HCT116 (cell line): ENCODE results near the gene LHFPL6. TPM values are rescaled to one million over a fixed set of nuclear protein-coding genes. Genes with fewer than 3 reads are reported as not detected.

ENCODE experiments used
- ATAC-seq: fragments of 200-7000 bp; cut with Tn5 transposase; 2 replicates; pipeline ENCODE4 v1.9.1; 2020; ENCODE audit warnings: mild to moderate bottlenecking, moderate library complexity
- BruUV-seq: library from RNA; stranded (reverse); fragments of 400-500 nt; replicated peaks from 2 replicates; lab custom pipeline; 2021; lab: Mats Ljungman, UMichigan
- CTCF ChIA-PET: fragments of 300-600 bp; sonication (Branson Sonifier 250); formaldehyde crosslinking; loops from one replicate; lab custom pipeline; 2021; ENCODE audit warnings: antibody characterized with exemption; lab: Charles Lee
- POLR2A ChIA-PET: fragments of 300-600, 350-600 bp; sonication (Branson Sonifier 250); formaldehyde crosslinking; loops from one replicate; lab custom pipeline; 2021; ENCODE audit warnings: antibody characterized with exemption; lab: Charles Lee
- RAD21 ChIA-PET, 2 experiments: fragments of 300-600 bp; sonication (Branson Sonifier 250); formaldehyde crosslinking; loops; one replicate each; lab custom pipeline; 2023; ENCODE audit warnings: low total read pairs in 2 of 2; ENCODE audit not compliant: uncharacterized antibody in 2 of 2, unreplicated experiment in 2 of 2, low non-redundant PET in 1 of 2; lab: Charles Lee
- DNase-seq: peaks from one replicate; pipeline ENCODE4 v3.0.0-alpha.2; 2010; ENCODE audit warnings: low read depth, low spot score
- H2AFZ ChIP-seq: fragments of 200-600 bp; shearing (Covaris generic), sonication (generic); 2 replicates; pipeline ENCODE4 v1.6.1; 2017; ENCODE audit warnings: low read depth, mixed run types, mixed read lengths, antibody characterized with exemption, low read length; ENCODE audit not compliant: poor library complexity, severe bottlenecking
- H3K27ac ChIP-seq: 2 replicates; pipeline ENCODE4 v1.5.1; 2012; ENCODE audit warnings: low read depth, low read length
- H3K27me3 ChIP-seq: fragments of 200-600 bp; sonication (generic); 2 replicates; pipeline ENCODE4 v1.6.1; 2016; ENCODE audit warnings: mixed run types, low read length, mixed read lengths; ENCODE audit not compliant: insufficient read depth
- H3K36me3 ChIP-seq, 2 experiments: fragments of 200-500 bp in 1 of 2; fragments of 200-600 bp in 1 of 2; sonication (Bioruptor generic) in 1 of 2; sonication (generic) in 1 of 2; 2 replicates each; pipeline versions ENCODE4 v1.5.1 to v1.6.1; 2014 to 2016; ENCODE audit warnings: low read length in 2 of 2, inconsistent platforms in 1 of 2, mixed read lengths in 1 of 2, mixed run types in 1 of 2; ENCODE audit not compliant: insufficient read depth in 2 of 2, control insufficient read depth in 1 of 2
- H3K4me1 ChIP-seq, 2 experiments: fragments of 200-600 bp in 1 of 2; sonication (generic) in 1 of 2; 2 replicates each; pipeline versions ENCODE4 v1.5.1 to v1.6.1; 2012 to 2017; ENCODE audit warnings: low read length in 2 of 2, inconsistent platforms in 1 of 2, mild to moderate bottlenecking in 1 of 2, mixed read lengths in 1 of 2, mixed run types in 1 of 2, moderate library complexity in 1 of 2; ENCODE audit not compliant: insufficient read depth in 2 of 2, control insufficient read depth in 1 of 2
- H3K4me2 ChIP-seq: fragments of 200-600 bp; sonication (generic); 2 replicates; pipeline ENCODE4 v1.6.1; 2017; ENCODE audit warnings: mixed run types, low read length, mixed read lengths
- H3K4me3 ChIP-seq, 2 experiments: fragments of 200-600 bp in 1 of 2; sonication (generic) in 1 of 2; replicated peaks in 1 of 2; 2 replicates each; pipeline ENCODE4 v1.5.1; 2011 to 2016; ENCODE audit warnings: low read length in 2 of 2, control low read depth in 1 of 2, low read depth in 1 of 2, mild to moderate bottlenecking in 1 of 2, mixed read lengths in 1 of 2, mixed run types in 1 of 2
- H3K79me2 ChIP-seq: fragments of 200-600 bp; sonication (generic); 2 replicates; pipeline ENCODE4 v1.6.1; 2017; ENCODE audit warnings: mild to moderate bottlenecking, mixed run types, low read length, moderate library complexity, mixed read lengths; ENCODE audit not compliant: insufficient read depth
- H3K9ac ChIP-seq: fragments of 200-600 bp; sonication (generic); 2 replicates; pipeline ENCODE4 v1.6.1; 2016; ENCODE audit warnings: low read length, mixed read lengths
- H3K9me2 ChIP-seq: fragments of 200-600 bp; sonication (generic), shearing (Covaris generic); 2 replicates; pipeline ENCODE4 v1.6.1; 2017; ENCODE audit warnings: mixed run types, mild to moderate bottlenecking, moderate library complexity; ENCODE audit not compliant: insufficient read depth
- H3K9me3 ChIP-seq, 2 experiments: fragments of 200-500 bp in 1 of 2; fragments of 200-600 bp in 1 of 2; sonication (Bioruptor generic) in 1 of 2; sonication (generic) in 1 of 2; 2 replicates each; pipeline ENCODE4 v1.6.1; 2014 to 2017; ENCODE audit warnings: low read length in 2 of 2, mixed read lengths in 2 of 2, inconsistent platforms in 1 of 2, low read depth in 1 of 2, mild to moderate bottlenecking in 1 of 2, mixed run types in 1 of 2, moderate library complexity in 1 of 2; ENCODE audit not compliant: control insufficient read depth in 1 of 2, insufficient read depth in 1 of 2
- H4K20me1 ChIP-seq: fragments of 200-600 bp; sonication (generic), shearing (Covaris generic); 2 replicates; pipeline ENCODE4 v1.6.1; 2017; ENCODE audit warnings: mixed run types, mild to moderate bottlenecking, moderate library complexity; ENCODE audit not compliant: insufficient read depth
- CBX3 ChIP-seq: IDR thresholded peaks from 2 replicates; pipeline ENCODE4 v1.6.1; 2012; ENCODE audit warnings: low read depth
- CEBPB ChIP-seq: IDR thresholded peaks from 2 replicates; pipeline ENCODE4 v1.6.1; 2012; ENCODE audit warnings: low read depth
- EGR1 ChIP-seq: IDR thresholded peaks from 2 replicates; pipeline ENCODE4 v1.6.1; 2012; ENCODE audit warnings: low read depth
- ELF1 ChIP-seq: IDR thresholded peaks from 2 replicates; pipeline ENCODE4 v1.6.1; 2012; ENCODE audit warnings: low read depth, borderline replicate concordance
- EZH2 ChIP-seq: fragments of 200-600 bp; sonication (generic); IDR thresholded peaks from 2 replicates; pipeline ENCODE4 v1.6.1; 2017; ENCODE audit warnings: antibody characterized with exemption, mixed run types
- FOSL1 ChIP-seq: IDR thresholded peaks from 2 replicates; pipeline ENCODE4 v1.6.1; 2012; ENCODE audit warnings: low read depth
- JUND ChIP-seq: IDR thresholded peaks from 2 replicates; pipeline ENCODE4 v1.6.1; 2012
- POLR2A ChIP-seq: IDR thresholded peaks from 2 replicates; pipeline ENCODE4 v1.7.0; 2011; ENCODE audit warnings: borderline replicate concordance; ENCODE audit not compliant: insufficient read depth, insufficient read length; ENCODE audit errors: extremely low read depth
- POLR2AphosphoS5 ChIP-seq: IDR thresholded peaks from 2 replicates; pipeline ENCODE4 v1.6.1; 2011; ENCODE audit warnings: mild to moderate bottlenecking, low read depth, low read length, moderate library complexity
- RAD21 ChIP-seq: IDR thresholded peaks from 2 replicates; pipeline ENCODE4 v1.6.1; 2012; ENCODE audit warnings: low read depth, mild to moderate bottlenecking
- SIN3A ChIP-seq: IDR thresholded peaks from 2 replicates; pipeline ENCODE4 v1.6.1; 2012; ENCODE audit warnings: low read depth
- SRF ChIP-seq: IDR thresholded peaks from 2 replicates; pipeline ENCODE4 v1.6.1; 2012; ENCODE audit warnings: low read depth
- YY1 ChIP-seq: IDR thresholded peaks from 2 replicates; pipeline ENCODE4 v1.6.1; 2011; ENCODE audit warnings: low read length, low read depth, moderate library complexity, mild to moderate bottlenecking; ENCODE audit not compliant: insufficient replicate concordance; ENCODE audit errors: extremely low read depth
- ZNF274 ChIP-seq: fragments of 200-500 bp; sonication (Bioruptor generic); IDR thresholded peaks from 2 replicates; pipeline ENCODE4 v1.6.1; 2014; ENCODE audit warnings: mild to moderate bottlenecking, low read depth, low read length, inconsistent platforms
- intact Hi-C: fragments of 100-400 bp; cut with micrococcal nuclease; formaldehyde crosslinking; loops from 2 replicates; pipeline ENCODE4 v1.10.0; 2022
- total RNA-seq: library from RNA; stranded (reverse); gene quantifications from one replicate; pipeline ENCODE4 v1.2.1, GENCODE V29; 2021; ENCODE audit not compliant: unreplicated experiment
- TF ChIP-seq, protein P1 (sequence below): IDR thresholded peaks from 2 replicates; pipeline ENCODE4 v1.6.1; 2011; ENCODE audit warnings: mild to moderate bottlenecking, low read length, moderate library complexity; ENCODE audit not compliant: insufficient replicate concordance; ENCODE audit errors: extremely low read depth
- TF ChIP-seq, protein P2 (sequence below): IDR thresholded peaks from 2 replicates; pipeline ENCODE4 v1.6.1; 2012; ENCODE audit warnings: low read depth
- TF ChIP-seq, protein P3 (sequence below): IDR thresholded peaks from 2 replicates; pipeline ENCODE4 v1.6.1; 2012
- TF ChIP-seq, protein P4 (sequence below): IDR thresholded peaks from 2 replicates; pipeline ENCODE4 v1.6.1; 2012

The LHFPL6 gene
- total RNA-seq, 1 experiment from 2014 or later, result 0.22 TPM

DNA sequence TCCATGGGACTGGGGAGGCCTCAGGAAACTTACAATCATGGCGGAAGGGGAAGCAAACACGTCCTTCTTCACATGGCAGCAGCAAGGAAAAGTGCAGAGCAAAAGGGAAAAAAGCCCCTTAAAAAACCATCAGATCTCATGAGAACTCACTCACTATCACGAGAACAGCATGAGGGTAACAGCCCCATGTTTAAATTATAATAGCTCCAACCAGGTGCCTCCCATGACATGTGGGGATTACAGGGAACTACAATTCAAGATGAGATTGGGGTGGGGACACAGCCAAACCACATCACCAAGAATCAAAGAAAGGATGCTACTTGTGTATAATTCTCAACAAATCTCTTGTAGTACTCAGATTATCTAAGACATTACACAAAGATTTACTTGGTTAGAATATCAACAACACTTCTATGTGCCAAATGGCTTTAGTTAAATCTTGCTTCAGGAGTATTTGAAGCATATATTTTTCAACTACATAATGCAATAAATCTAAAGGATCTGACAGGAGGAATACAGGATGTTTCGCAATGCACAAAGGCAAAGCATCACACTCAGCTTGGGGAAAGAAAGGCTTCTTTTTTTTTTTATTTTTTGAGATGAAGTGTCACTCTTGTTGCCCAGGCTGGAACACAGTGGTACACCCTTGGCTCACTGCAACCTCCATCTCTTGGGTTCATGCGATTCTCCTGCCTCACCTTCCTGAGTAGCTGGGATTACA is 180.0 kb downstream of the LHFPL6 start:
- POLR2A ChIA-PET, result no interaction called here
- no peaks in the 10 kb centered on the region for H3K79me2 ChIP-seq
- RAD21 ChIA-PET, result no interaction called here
- no peaks in the 10 kb centered on the region for H4K20me1 ChIP-seq
- CTCF ChIA-PET, result no interaction called here
- H3K27me3 ChIP-seq, result peaks cover 31% of the 10 kb centered on the region
- H3K36me3 ChIP-seq, result no peaks in the 10 kb centered on the region
- no peak overlapping the region for H3K9ac ChIP-seq
- H3K9me2 ChIP-seq, result no peaks in the 10 kb centered on the region
- intact Hi-C loops, result no loop called here
- no peaks in the 10 kb centered on the region for H3K9me3 ChIP-seq
- H2AFZ ChIP-seq, result no peak overlapping the region
- DNase-seq (no peak), ATAC-seq (no peak)
- no TSS peak for BruUV-seq
- H3K4me2 ChIP-seq, result no peak overlapping the region
- H3K27ac ChIP-seq, result no peak overlapping the region
- H3K4me3 ChIP-seq, result no peak overlapping the region
- no peak for TF ChIP-seq POLR2AphosphoS5
- no peak for TF ChIP-seq EGR1
- no peak for TF ChIP-seq EZH2
- TF ChIP-seq ZNF274, result no peak
- no peak for TF ChIP-seq FOSL1
- TF ChIP-seq RAD21, result no peak
- TF ChIP-seq, protein P1, sequence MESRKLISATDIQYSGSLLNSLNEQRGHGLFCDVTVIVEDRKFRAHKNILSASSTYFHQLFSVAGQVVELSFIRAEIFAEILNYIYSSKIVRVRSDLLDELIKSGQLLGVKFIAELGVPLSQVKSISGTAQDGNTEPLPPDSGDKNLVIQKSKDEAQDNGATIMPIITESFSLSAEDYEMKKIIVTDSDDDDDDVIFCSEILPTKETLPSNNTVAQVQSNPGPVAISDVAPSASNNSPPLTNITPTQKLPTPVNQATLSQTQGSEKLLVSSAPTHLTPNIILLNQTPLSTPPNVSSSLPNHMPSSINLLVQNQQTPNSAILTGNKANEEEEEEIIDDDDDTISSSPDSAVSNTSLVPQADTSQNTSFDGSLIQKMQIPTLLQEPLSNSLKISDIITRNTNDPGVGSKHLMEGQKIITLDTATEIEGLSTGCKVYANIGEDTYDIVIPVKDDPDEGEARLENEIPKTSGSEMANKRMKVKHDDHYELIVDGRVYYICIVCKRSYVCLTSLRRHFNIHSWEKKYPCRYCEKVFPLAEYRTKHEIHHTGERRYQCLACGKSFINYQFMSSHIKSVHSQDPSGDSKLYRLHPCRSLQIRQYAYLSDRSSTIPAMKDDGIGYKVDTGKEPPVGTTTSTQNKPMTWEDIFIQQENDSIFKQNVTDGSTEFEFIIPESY, result no peak
- TF ChIP-seq CEBPB, result no peak
- TF ChIP-seq ELF1, result no peak
- TF ChIP-seq, protein P2, sequence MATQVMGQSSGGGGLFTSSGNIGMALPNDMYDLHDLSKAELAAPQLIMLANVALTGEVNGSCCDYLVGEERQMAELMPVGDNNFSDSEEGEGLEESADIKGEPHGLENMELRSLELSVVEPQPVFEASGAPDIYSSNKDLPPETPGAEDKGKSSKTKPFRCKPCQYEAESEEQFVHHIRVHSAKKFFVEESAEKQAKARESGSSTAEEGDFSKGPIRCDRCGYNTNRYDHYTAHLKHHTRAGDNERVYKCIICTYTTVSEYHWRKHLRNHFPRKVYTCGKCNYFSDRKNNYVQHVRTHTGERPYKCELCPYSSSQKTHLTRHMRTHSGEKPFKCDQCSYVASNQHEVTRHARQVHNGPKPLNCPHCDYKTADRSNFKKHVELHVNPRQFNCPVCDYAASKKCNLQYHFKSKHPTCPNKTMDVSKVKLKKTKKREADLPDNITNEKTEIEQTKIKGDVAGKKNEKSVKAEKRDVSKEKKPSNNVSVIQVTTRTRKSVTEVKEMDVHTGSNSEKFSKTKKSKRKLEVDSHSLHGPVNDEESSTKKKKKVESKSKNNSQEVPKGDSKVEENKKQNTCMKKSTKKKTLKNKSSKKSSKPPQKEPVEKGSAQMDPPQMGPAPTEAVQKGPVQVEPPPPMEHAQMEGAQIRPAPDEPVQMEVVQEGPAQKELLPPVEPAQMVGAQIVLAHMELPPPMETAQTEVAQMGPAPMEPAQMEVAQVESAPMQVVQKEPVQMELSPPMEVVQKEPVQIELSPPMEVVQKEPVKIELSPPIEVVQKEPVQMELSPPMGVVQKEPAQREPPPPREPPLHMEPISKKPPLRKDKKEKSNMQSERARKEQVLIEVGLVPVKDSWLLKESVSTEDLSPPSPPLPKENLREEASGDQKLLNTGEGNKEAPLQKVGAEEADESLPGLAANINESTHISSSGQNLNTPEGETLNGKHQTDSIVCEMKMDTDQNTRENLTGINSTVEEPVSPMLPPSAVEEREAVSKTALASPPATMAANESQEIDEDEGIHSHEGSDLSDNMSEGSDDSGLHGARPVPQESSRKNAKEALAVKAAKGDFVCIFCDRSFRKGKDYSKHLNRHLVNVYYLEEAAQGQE, result no peak
- no peak for TF ChIP-seq JUND
- no peak for TF ChIP-seq SRF
- TF ChIP-seq, protein P3, sequence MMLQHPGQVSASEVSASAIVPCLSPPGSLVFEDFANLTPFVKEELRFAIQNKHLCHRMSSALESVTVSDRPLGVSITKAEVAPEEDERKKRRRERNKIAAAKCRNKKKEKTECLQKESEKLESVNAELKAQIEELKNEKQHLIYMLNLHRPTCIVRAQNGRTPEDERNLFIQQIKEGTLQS, result no peak
- no peak for TF ChIP-seq CBX3
- no peak for TF ChIP-seq YY1
- no peak for TF ChIP-seq POLR2A
- TF ChIP-seq SIN3A, result no peak
- TF ChIP-seq, protein P4, sequence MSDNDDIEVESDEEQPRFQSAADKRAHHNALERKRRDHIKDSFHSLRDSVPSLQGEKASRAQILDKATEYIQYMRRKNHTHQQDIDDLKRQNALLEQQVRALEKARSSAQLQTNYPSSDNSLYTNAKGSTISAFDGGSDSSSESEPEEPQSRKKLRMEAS, result no peak
- no peaks in the 10 kb centered on the region for H3K4me1 ChIP-seq
